HPDE6-E6E7 (cell line): ENCODE data around the gene HCRTR1.
A peak's percentile ranks its signal among the peaks of the same experiment; 100 is the strongest.

Source experiments
- DNase-seq: peaks from one replicate; pipeline ENCODE4 v3.0.0; 2011; ENCODE audit warnings: missing footprints; ENCODE audit errors: extremely low spot score

The HCRTR1 gene

DNA sequence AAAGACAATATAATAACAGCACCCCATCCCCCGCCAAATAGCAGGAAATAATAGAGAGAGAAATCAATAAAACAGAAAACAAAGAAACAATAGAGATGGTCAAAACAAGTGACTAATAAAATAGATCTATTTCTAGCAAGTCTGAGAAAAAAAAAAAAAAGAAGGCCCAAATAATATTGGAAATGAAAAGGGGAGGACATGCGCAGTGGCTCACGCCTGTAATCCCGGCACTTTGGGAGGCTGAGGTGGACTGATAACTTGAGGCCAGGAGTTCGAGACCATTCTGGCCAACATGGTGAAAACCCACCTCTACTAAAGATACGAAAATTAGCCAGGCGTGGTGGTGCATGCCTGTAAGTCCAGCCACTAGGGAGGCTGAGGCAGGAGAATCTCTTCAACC is 18.5 kb upstream of the HCRTR1 start:
- DNase-seq, result no peak

DNA sequence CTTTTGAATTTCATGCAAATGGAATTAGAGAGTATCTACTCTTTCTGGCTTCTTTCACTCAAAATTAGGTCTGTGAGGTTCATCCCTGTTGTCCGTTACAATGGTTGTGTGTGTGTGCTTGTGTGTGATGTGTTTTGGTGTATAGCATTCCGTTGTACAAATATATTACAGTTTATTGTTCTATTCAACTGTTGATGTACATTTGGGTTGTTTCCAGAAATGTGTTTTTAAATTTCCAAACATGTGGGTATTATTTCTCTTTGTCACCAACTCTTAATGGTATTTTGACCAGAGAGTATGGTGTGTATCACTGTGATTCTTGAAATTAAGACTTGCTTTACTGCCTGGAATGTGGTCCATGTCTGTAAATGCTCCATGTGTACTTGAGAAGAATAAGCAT is 16.8 kb upstream of the HCRTR1 start:
- DNase-seq, result no peak

DNA sequence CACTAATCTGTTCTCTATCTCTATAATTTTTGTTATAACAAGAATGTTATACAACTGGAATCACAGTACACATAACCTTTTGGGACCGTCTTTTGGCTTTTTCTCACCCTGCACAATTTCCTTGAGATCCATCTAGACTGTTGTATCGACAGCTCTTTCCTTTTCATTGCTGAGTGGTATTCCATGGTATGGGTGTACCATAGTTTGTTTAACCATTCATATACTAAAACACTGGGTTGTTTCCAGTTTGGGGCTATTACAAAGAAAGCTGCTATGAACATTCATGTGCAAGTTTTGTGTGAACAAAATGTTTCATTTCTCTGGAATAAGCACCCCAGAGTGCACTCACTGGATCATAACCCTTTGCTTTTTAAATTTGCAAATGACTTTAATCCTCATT is 15.4 kb upstream of the HCRTR1 start:
- no peak for DNase-seq

DNA sequence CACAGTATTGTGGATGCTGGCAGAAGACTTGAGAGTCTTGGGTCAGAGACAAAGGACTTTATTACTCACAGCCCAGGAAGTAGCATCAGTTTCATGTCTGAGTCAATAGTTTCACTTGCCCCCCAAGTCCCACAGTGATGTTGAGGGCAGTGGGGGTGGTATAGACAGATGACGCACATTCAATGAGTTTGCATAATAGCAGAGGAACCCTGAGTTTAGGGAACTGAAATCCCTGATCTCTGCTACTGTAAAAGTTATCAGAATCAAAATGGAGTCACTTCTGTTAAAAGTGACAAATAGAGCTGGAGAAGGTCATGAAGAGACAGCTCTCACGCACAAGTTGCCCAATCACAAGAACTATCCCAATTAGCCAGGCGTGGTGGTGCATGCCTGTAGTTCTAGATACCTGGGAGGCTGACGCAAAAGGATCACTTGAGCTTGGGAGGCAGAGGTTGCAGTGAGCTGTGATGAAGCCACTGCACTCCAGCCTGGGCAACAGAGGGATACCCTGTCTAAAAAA is 11.5 kb upstream of the HCRTR1 start:
- no peak for DNase-seq

DNA sequence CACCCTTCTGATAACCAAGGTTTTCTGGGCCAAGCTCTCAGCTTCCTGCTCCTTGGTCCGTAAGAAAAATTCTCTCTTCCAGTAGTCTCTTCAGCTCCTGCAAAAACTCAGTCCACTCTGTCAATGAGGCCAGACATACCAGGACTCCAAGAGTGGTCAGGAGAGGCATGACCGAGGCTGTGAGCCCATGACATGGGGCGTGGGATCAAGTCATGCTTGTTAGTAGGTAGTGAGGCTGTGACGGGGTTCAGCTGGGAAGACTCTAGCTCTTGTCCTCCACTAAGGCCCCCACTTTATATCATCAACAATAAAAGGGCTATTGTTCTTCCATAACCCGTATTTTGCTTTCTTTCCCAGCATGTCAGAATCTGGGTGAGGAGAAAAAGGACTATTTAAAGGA is 10.1 kb upstream of the HCRTR1 start:
- DNase-seq, result no peak

DNA sequence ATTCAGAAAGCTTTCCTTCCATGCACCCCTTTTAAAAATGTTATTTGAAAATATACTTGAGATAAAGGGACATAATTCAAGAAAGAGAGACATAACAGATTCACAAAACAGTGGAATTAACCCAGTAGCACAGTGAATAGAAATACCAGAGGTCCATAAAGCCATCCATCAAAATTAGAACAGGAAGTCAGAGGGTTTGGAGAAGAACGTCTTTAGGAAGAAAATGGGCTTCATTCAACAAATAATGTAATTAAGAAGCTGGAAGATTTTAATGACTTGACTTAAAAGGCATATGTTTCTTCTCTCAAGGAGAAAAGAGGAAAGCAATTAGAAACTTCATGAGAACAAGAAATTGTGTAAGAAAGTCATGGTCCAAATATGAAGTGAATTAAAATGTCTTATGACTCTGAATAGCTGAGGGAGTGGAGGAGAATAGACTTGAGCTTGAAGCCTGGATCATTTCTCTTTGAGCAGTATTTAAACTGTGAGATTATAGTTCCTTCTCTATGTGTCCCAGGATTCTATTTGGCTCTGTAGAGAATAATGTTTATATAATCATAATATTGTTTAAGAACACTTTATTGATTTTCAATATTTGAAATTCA is 7.9 kb upstream of the HCRTR1 start:
- DNase-seq, result no peak

DNA sequence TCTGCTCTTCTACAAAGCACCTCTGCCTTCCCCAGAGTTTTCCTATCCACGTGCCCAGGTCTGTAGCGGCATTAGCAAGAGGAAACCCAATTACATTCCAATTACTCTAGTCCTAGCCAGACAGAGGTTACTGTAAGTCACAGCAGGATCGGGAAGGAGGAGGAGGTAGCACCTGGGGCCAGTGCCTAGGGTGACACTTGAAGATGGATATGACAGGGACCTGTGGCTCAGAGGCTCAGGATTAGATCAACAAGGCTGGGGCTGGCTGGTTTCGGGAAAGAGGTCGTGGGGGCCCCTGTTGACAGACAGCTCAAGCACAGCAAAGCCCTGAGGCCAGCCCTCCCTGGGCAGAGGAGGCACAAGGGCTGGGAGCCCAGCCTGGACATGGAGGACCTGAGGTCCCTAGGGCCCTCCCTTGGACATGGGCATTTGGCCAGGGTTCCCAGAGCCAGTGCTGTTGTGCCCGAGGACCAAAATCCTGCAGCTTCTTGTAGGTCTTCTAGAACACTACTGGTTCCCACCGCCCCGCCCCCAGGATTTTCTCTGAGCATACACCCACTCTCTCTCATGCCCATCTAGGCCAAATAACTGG is 3.0 kb upstream of the HCRTR1 start:
- DNase-seq, result no peak

DNA sequence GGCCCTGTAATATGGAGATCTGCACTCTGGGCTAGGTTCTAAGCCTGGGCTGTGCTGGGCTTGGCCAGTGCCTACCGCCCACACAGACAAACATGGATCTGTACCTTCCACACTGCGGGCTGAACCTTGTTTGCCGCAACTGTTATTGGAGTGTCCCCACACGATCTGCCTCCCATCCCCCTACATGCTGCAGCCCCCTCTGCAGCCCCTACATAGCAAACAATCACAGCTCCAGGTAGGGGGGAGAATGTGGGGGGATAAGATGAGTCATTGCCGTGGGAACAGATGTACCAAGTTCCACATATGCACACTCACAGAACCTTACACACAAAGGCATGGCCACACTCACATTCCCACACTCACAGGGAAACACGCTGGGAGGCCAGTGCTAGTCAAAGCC is 2.1 kb upstream of the HCRTR1 start:
- no peak for DNase-seq

DNA sequence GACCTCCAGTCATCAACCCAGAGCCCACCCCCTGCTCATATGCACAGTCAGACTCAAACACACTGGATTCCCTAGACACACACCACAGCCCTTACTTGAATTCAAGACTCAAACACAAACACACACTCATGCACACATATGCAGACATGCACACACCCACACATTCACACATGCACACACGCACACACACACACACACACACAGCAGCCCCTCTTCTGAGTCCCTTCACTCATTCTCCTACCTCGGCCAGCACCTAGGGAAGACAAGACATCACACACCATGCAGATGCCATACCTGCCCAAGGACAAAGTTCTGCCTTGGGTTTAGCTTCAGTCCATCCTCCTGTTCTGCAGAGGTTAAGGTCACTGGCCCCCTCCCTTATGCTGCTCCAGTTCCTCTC is 1.6 kb upstream of the HCRTR1 start:
- no peak for DNase-seq

DNA sequence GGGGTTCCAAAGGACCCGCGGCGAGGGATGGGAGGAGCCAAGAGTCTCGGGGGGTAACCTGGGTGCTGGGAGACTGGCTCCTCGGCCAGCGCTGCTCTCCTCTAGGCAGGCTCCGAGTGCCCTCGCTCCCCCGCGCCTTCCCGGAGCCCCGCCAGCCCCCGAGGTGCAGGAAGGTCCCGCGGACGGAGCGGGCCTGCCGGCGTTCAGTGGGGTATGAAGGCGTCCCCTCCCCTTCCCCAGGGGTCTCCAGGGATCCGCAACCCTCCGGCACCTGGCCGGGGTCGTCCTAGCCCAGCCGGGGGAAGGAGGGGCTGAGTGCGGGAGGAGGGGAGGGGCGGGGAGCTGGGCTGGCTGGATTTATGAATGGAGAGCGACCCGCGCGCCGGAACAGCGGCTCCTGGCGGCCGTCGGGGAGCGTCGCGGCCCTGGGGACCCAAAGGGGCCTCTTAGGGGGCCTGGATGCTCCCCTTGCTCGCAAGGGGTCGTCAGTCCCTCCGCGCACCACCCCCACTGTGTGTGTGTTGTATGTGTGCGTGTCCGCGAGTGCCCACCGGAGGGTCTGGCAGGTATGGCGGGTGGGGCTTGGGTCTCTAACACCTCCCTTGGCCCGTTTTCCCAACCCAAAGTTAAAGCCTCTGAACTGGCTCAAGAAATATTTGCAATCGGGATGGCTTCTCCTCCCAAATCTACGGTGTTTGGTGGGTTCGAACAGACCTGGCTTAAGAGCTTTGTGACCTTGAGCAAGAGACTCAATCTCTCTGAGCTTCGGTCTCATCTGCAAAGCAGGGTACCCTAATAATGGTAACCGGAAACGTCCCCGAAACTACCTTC is 642 bp downstream of the HCRTR1 start:
- DNase-seq, result peak; percentile 43

DNA sequence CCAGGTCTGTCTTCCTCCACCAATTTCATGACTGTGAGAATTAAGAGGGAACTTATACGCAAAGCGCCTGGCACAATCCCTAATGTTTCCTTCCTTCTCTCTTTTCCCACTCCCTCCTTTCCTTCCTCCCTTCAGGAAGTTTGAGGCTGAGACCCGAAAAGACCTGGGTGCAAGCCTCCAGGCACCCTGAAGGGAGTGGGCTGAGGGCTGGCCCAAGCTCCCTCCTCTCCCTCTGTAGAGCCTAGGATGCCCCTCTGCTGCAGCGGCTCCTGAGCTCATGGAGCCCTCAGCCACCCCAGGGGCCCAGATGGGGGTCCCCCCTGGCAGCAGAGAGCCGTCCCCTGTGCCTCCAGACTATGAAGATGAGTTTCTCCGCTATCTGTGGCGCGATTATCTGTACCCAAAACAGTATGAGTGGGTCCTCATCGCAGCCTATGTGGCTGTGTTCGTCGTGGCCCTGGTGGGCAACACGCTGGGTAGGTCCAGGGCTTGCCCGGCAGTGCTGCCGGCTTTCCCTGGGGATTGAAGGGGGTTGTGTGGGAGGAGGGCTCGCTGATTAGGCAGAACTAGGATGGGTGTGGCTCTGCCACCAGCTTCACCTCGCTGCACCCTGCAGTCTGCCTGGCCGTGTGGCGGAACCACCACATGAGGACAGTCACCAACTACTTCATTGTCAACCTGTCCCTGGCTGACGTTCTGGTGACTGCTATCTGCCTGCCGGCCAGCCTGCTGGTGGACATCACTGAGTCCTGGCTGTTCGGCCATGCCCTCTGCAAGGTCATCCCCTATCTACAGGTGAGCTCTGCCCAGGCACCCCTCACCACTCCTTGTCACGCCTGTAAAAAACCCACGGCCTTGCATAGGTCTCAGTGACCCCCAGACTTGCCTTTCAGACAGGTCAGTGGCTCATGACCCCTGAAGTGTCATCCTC is 1.7 kb downstream of the HCRTR1 start:
- DNase-seq, result no peak

DNA sequence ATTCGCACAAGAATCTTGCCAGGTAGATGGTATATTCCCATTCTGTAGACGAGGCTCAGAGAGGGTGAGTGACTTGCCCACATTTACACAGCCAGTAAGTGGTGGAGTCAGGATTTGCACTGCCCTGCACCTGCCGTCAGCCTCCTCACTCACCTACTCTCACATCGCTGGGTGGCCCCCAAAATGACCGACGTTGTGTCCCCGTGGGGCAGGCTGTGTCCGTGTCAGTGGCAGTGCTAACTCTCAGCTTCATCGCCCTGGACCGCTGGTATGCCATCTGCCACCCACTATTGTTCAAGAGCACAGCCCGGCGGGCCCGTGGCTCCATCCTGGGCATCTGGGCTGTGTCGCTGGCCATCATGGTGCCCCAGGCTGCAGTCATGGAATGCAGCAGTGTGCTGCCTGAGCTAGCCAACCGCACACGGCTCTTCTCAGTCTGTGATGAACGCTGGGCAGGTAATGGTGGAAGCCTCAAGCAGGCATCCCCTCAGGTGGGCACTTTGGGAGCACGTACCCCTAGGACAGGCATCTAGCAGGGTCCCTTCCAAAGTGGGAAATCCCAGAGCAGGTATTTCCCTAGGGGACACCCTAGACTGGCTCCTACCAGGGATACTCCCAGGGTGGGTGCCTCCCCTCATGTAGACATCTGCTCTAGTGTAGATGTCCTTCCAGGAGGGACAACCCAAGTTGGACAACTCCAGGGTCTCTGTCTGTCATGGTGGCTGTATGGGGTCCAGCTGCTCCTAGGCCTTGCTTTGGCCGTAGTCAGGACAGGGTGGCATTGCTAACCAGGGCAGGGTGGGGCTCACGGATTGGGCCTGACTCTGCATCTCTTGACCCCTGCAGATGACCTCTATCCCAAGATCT is 3.4 kb downstream of the HCRTR1 start:
- DNase-seq, result no peak

DNA sequence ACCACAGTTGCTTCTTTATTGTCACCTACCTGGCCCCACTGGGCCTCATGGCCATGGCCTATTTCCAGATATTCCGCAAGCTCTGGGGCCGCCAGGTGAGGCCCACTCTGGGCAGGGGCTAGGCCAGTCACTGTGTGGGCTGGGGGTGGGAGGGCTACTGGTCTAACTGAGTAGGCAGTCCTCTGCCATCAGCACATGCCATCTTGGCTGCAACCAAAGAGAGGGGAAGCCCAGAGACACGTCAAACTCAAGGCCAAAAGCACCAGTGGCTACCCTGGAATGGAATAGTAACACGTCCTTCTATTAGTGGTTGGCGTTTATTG is 4.0 kb downstream of the HCRTR1 start:
- DNase-seq, result no peak

DNA sequence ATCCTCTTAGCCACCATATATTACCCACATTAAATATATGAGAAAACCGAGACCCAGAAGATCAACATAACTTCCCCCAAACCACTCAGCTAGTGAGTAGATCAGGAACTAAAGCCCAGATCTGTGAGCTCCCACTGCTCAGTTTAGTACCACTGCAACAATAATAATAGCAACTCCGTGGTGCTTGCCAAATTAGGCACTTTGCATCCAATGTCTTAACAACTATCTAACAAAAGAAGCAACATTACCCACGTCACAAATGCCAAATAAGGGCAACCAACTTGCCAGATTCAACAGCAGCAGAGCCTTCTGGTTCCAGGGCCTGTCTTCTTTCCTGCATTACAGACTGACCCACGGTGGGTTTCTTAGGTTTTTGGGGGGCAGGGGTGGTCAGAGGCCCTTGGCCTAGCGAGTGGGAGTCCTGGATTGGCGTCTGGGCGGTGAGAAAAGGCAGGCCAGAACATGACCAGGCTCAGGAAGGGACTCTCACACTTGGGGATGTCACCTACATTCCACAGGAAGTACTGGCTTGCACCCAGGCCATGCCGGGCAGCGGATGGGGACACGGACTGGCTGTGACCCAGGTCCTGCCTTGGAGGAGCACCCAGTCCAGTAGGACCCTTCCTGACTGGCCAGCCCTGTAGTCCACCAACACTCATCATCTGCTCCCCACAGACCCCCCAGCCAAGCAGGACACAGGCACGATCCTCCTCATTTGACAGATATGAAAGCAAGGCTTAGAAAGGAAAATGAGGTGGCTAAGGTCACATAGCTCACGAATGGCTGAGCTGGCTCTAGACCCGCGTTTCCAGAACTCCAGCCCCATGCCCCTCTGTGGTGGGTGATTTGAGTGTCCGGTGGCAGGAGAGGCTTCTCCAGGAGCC is 4.6 kb downstream of the HCRTR1 start:
- DNase-seq, result no peak

DNA sequence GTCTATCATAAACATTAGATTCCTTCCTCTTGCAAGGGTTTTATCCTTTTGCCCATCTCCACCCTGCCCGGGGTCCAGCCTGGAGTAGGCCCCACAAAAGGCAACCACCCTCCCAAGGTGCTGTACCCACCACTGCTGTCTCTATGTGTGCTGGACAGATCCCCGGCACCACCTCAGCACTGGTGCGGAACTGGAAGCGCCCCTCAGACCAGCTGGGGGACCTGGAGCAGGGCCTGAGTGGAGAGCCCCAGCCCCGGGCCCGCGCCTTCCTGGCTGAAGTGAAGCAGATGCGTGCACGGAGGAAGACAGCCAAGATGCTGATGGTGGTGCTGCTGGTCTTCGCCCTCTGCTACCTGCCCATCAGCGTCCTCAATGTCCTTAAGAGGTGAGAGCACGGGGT is 5.9 kb downstream of the HCRTR1 start:
- no peak for DNase-seq

DNA sequence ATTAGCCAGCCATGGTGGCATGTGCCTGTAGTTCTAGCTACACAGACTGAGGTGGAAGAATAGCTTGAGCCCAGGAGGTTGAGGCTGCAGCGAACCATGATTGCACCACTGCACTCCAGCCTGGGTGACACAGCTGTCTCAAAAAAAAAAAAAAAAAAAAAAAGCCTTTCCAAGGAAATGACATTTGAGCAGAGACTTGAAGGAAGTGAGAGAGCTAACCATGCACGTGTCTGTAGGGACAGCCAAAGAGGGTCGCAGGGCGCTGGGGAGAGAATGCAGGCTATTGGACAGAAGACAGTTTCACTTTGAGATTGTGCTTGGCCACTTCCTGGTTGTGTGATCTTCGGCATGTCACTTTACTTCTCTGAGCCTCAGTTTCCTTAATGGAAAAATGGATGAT is 6.8 kb downstream of the HCRTR1 start:
- DNase-seq, result no peak

DNA sequence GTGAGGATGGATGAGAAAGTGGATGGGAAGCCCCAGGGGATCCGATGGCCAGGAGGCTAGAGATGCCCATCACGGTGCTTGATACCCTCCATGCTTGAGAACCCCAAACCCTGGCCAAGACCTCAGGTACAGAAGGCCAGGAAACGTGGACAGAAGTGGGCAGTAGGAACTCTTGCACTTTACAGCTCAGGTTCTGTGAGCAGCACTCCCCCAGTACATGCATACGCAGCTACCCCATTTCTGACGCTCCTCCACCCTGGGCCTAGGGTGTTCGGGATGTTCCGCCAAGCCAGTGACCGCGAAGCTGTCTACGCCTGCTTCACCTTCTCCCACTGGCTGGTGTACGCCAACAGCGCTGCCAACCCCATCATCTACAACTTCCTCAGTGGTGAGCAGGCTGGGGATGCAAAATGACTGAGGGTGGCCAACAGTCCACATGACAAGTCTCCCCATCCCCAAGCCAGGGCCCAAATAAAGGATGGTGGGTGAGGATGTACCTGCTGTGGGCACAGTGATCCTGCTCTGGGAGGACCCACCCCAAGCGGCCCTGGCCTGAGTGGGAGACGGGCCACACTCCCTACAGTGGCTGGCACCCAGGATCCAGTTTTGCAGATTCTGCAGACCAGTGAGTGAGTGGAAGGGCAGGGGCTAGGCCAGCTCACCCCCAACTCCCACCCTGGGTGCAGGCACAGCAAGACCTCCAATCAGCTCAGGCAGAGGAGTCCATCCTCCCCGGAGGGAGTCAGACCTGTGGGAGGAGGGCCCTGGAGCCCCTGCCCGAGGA is 7.4 kb downstream of the HCRTR1 start:
- no peak for DNase-seq

DNA sequence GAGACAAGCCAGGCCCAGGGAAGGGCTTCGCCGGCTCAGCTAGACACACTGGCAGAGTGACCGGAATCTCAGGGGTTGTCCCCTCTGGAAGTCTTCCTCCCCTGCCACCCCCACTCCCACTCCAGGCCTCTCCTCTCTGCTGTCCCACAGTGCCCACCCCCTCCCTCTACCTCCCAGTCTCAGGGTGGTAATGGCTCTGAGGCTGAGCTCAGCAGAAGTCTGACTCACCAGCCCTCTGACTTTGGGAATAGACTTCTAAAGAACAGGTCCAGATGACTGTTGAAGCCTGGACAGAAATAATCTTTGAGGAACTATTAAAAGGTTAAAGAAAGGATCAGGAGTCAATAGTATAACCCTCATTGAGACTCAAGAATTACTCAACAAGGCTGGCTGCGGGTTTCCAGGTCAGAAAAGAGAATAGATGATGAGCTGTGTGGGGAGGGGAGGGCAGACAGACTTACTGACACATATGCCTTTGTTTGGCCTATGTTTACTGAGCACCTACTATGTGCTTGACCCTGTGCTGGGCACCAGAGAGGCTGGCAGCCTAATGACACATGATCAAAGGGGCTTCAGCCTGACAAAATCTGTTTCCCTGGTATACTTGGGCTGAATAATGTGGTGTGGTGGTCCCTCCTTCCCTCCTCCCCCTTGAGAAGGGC is 8.2 kb downstream of the HCRTR1 start:
- DNase-seq, result peak; percentile 38
